Lung (tissue), 12 donors: ENCODE measurements around the gene PADI4. TPM values are rescaled to one million over a fixed set of nuclear protein-coding genes. Genes with fewer than 3 reads are reported as not detected.
"Not testable (repeated sequence)": the region's sequence is repeated elsewhere in the genome, so short reads cannot be mapped to it uniquely, and the experiment has no call there.

Experiments used
- ATAC-seq: fragments of 200-7000 bp; cut with Tn5 transposase; one replicate; pipeline ENCODE4 v1.9.1; 2020; ENCODE audit warnings: moderate number of reproducible peaks; ENCODE audit not compliant: insufficient read depth, low FRiP score
- DNase-seq, 3 donors: peaks; one replicate each; pipeline ENCODE4 v3.0.0-alpha.2; 2013 to 2017
- H3K27ac ChIP-seq, 2 donors: one replicate each; pipeline ENCODE4 v1.5.1; 2013; ENCODE audit warnings: mild to moderate bottlenecking in 2 of 2, moderate library complexity in 2 of 2, control low read depth in 1 of 2, inconsistent platforms in 1 of 2, low read depth in 1 of 2, low read length in 1 of 2
- H3K27me3 ChIP-seq, 3 donors: one replicate each; pipeline ENCODE4 v1.5.1; 2013; ENCODE audit warnings: low read length in 2 of 3; ENCODE audit not compliant: control insufficient read depth in 3 of 3, insufficient read depth in 3 of 3
- H3K36me3 ChIP-seq, 4 donors: one replicate each; pipeline ENCODE4 v1.5.1; 2013; ENCODE audit warnings: low read length in 4 of 4, mild to moderate bottlenecking in 1 of 4, moderate library complexity in 1 of 4; ENCODE audit not compliant: control insufficient read depth in 4 of 4, insufficient read depth in 4 of 4
- H3K4me1 ChIP-seq, 5 donors: one replicate each; pipeline ENCODE4 v1.5.1; 2013; ENCODE audit warnings: low read length in 5 of 5, mild to moderate bottlenecking in 2 of 5, moderate library complexity in 1 of 5; ENCODE audit not compliant: control insufficient read depth in 5 of 5, insufficient read depth in 5 of 5
- H3K4me3 ChIP-seq: one replicate; pipeline ENCODE4 v1.5.1; 2013; ENCODE audit warnings: mild to moderate bottlenecking, control low read depth, moderate library complexity
- H3K9ac ChIP-seq, 2 donors: one replicate each; pipeline ENCODE4 v1.5.1; 2013; ENCODE audit warnings: low read length in 2 of 2, control low read depth in 1 of 2; ENCODE audit not compliant: insufficient read depth in 1 of 2
- H3K9me3 ChIP-seq, 4 donors: one replicate each; pipeline ENCODE4 v1.5.1; 2013; ENCODE audit warnings: low read length in 3 of 4, mild to moderate bottlenecking in 1 of 4, moderate library complexity in 1 of 4; ENCODE audit not compliant: control insufficient read depth in 4 of 4, insufficient read depth in 3 of 4
- WGBS, 2 donors: extraction: QIAGEN DNeasy Blood & Tissue Kit; methylation state at CpG; one replicate each; pipeline ENCODE4 v1.1.7; 2013; 5-methylcytosine and 5-hydroxymethylcytosine counted together
- polyA plus RNA-seq, 2 donors: library from polyadenylated mRNA; stranded (reverse); fragments of 200-250 nt; gene quantifications; one replicate each; pipeline ENCODE4 v1.2.1, GENCODE V29; 2013
- total RNA-seq, 2 donors: library from RNA; depleted of rRNA in 1 of 2; stranded (reverse); fragments of >200 nt in 1 of 2; gene quantifications; one replicate each; pipeline ENCODE4 v1.2.1, GENCODE V29; 2014 to 2021
- TF ChIP-seq, protein P1 (sequence below): IDR thresholded peaks from 2 replicates; pipeline ENCODE4 v1.5.1; 2012; ENCODE audit warnings: mild to moderate bottlenecking; ENCODE audit errors: control extremely low read depth, extremely low read depth
- donor health status: control.
- donor health status: control.
- donor health status: Bipolar disorder and iron deficiency.
- donor health status: healthy.
- donor health status: DM: yes; HTN: yes; CAD: no.

PADI4 gene
- total and polyA plus RNA-seq, 4 donors = 1.7 to 22.5 (median 14.2) TPM

GRCh38 chr1:17405898-17406759 is 98.1 kb downstream of the PADI4 start:
- 49 to 53% methylated on average over 15 of the region's 15 CpGs for WGBS, 2 donors
- peaks cover 3 to 27% (median 9%) of the 10 kb centered on the region in 4 donors for H3K36me3 ChIP-seq
- peak; percentile 53 for ATAC-seq
- peaks cover 0 to 4% (median 0%) of the 10 kb centered on the region in 5 donors for H3K4me1 ChIP-seq
- H3K9me3 ChIP-seq = no peaks in the 10 kb centered on the region
- H3K27ac ChIP-seq = no peak overlapping the region
- peak; percentile 59 to 68 (median 65) for DNase-seq
- TF ChIP-seq, protein P1, sequence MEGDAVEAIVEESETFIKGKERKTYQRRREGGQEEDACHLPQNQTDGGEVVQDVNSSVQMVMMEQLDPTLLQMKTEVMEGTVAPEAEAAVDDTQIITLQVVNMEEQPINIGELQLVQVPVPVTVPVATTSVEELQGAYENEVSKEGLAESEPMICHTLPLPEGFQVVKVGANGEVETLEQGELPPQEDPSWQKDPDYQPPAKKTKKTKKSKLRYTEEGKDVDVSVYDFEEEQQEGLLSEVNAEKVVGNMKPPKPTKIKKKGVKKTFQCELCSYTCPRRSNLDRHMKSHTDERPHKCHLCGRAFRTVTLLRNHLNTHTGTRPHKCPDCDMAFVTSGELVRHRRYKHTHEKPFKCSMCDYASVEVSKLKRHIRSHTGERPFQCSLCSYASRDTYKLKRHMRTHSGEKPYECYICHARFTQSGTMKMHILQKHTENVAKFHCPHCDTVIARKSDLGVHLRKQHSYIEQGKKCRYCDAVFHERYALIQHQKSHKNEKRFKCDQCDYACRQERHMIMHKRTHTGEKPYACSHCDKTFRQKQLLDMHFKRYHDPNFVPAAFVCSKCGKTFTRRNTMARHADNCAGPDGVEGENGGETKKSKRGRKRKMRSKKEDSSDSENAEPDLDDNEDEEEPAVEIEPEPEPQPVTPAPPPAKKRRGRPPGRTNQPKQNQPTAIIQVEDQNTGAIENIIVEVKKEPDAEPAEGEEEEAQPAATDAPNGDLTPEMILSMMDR = peak; percentile 34
- H3K27me3 ChIP-seq = no peaks in the 10 kb centered on the region
- H3K4me3 ChIP-seq = no peak overlapping the region
- no peak overlapping the region for H3K9ac ChIP-seq

- H3K9me3 ChIP-seq, H3K27me3 ChIP-seq, H3K27ac ChIP-seq, ATAC-seq, H3K4me3 ChIP-seq, DNase-seq, H3K9ac ChIP-seq, H3K4me1 ChIP-seq: not testable (repeated sequence)
- 75 to 78% methylated on average over 16 of the region's 16 CpGs for WGBS, 2 donors
- H3K36me3 ChIP-seq = peaks cover 9 to 30% (median 11%) of the 10 kb centered on the region in 4 donors
These were observed 98.9 kb downstream of the PADI4 start for GRCh38 chr1:17406760-17407475.

GRCh38 chr1:17407786-17408514 is 100.0 kb downstream of the PADI4 start:
- H3K9ac ChIP-seq, H3K4me1 ChIP-seq, DNase-seq, ATAC-seq, H3K27ac ChIP-seq, H3K27me3 ChIP-seq, H3K9me3 ChIP-seq, H3K4me3 ChIP-seq: not testable (repeated sequence)
- 94 to 95% methylated on average over 30 of the region's 30 CpGs for WGBS, 2 donors
- H3K36me3 ChIP-seq = peaks cover 15 to 40% (median 19%) of the 10 kb centered on the region in 4 donors

DNA sequence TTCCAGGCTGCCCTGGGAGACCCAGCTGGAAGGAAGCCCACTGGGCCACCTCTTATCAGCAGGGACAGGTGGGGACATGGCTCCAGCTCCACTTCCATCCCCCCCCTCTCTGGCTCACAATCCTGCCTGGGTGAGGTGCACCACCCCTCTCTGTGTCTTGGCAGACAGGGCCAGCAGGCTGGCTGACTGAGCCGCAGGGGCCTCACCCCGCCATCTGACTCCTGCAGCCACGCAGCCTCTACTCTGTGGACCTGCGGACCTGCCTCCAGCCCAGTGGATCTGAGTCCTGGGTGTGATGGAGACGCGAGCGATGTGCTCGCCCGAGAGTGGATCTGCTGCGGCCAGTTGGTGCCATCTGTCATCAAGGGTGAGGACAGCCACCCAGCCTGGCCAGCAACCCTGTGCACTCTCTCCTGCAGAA is 101.4 kb downstream of the PADI4 start:
- ATAC-seq (no peak), DNase-seq (no peak)
- Histone ChIP-seq H3K27me3 (no peaks in the 10 kb centered on the region), H3K36me3 (peaks cover 28 to 50% (median 30%) of the 10 kb centered on the region in 4 donors), H3K4me3 (no peak overlapping the region), H3K9ac (no peak overlapping the region), H3K9me3 (no peaks in the 10 kb centered on the region), H3K27ac (no peak overlapping the region), H3K4me1 (peaks cover 0 to 13% (median 0%) of the 10 kb centered on the region in 5 donors)
- TF ChIP-seq, protein P1 = no peak
- WGBS, 2 donors = 89 to 96% methylated on average over 10 of the region's 10 CpGs
